A673 (cell line): ENCODE measurements around the gene TMEM248. TPM values are rescaled to one million over a fixed set of nuclear protein-coding genes. Genes with fewer than 3 reads are reported as not detected.
"Not testable (repeated sequence)": the region's sequence is repeated elsewhere in the genome, so short reads cannot be mapped to it uniquely, and the experiment has no call there.

ENCODE experiments used
- BruUV-seq: library from RNA; stranded (reverse); fragments of 400-500 nt; replicated peaks from 2 replicates; lab custom pipeline; 2021; lab: Mats Ljungman, UMichigan
- CTCF ChIA-PET: fragments of 300-600 bp; sonication (Branson Sonifier 250); formaldehyde crosslinking; loops from one replicate; lab custom pipeline; 2022; ENCODE audit warnings: antibody characterized with exemption; lab: Charles Lee
- POLR2A ChIA-PET: fragments of 300-600 bp; sonication (Branson Sonifier 250); formaldehyde crosslinking; loops from one replicate; lab custom pipeline; 2022; ENCODE audit warnings: antibody characterized with exemption; ENCODE audit not compliant: low non-redundant PET; lab: Charles Lee
- DNase-seq: peaks from one replicate; pipeline ENCODE4 v3.0.0-alpha.2; 2015; ENCODE audit warnings: low spot score
- H3K27ac ChIP-seq: fragments of 200-600 bp; sonication (generic); 2 replicates; pipeline ENCODE4 v1.5.1; 2016; ENCODE audit warnings: mixed run types, low read depth, mild to moderate bottlenecking, mixed read lengths, antibody characterized with exemption, low read length; ENCODE audit not compliant: poor library complexity, severe bottlenecking
- H3K27me3 ChIP-seq: fragments of 200-600 bp; sonication (generic); replicated peaks from 2 replicates; pipeline ENCODE4 v1.6.1; 2017; ENCODE audit warnings: mixed run types, low read depth, mild to moderate bottlenecking, mixed read lengths, antibody characterized with exemption, low read length; ENCODE audit not compliant: insufficient read depth, poor library complexity
- H3K36me3 ChIP-seq: fragments of 200-600 bp; sonication (generic); 2 replicates; pipeline ENCODE4 v1.6.1; 2016; ENCODE audit warnings: mixed run types, mild to moderate bottlenecking, mixed read lengths, antibody characterized with exemption, low read length; ENCODE audit not compliant: insufficient read depth, poor library complexity, severe bottlenecking
- H3K4me1 ChIP-seq: fragments of 200-600 bp; sonication (generic); 2 replicates; pipeline ENCODE4 v1.6.1; 2017; ENCODE audit warnings: mixed run types, mild to moderate bottlenecking, mixed read lengths, antibody characterized with exemption, low read length; ENCODE audit not compliant: insufficient read depth, poor library complexity, severe bottlenecking
- H3K4me3 ChIP-seq: fragments of 200-600 bp; sonication (generic); 2 replicates; pipeline ENCODE4 v1.5.1; 2016; ENCODE audit warnings: low read depth, mixed run types, mild to moderate bottlenecking, mixed read lengths, low read length; ENCODE audit not compliant: poor library complexity, severe bottlenecking
- H3K9me3 ChIP-seq: fragments of 200-600 bp; sonication (generic); 2 replicates; pipeline ENCODE4 v1.6.1; 2016; ENCODE audit warnings: mixed run types, low read depth, mild to moderate bottlenecking, mixed read lengths, antibody characterized with exemption, low read length; ENCODE audit not compliant: poor library complexity, severe bottlenecking
- EZH2 ChIP-seq: fragments of 200-600 bp; sonication (generic); IDR thresholded peaks from 2 replicates; pipeline ENCODE4 v1.6.1; 2017; ENCODE audit warnings: borderline replicate concordance, low read depth, mild to moderate bottlenecking, mixed read lengths, antibody characterized with exemption, low read length; ENCODE audit not compliant: poor library complexity, severe bottlenecking
- intact Hi-C: fragments of 100-400 bp; cut with micrococcal nuclease; formaldehyde crosslinking; loops from one replicate; pipeline ENCODE4 v1.10.0; 2022; ENCODE audit not compliant: unreplicated experiment
- total RNA-seq: library from RNA; stranded (reverse); gene quantifications from 2 replicates; pipeline ENCODE4 v1.2.3, GENCODE V29; 2021
- TF ChIP-seq, protein P1 (sequence below): fragments of 300-800, 200-600 bp; sonication (generic); conservative IDR thresholded peaks from 2 replicates; pipeline ENCODE4 v1.5.1; 2017; ENCODE audit warnings: low read depth, mild to moderate bottlenecking, antibody characterized with exemption, low read length, moderate library complexity, mixed read lengths

The TMEM248 gene
- total RNA-seq, 1 experiment from 2014 or later = 77.0 TPM

- POLR2A ChIA-PET, CTCF ChIA-PET, BruUV-seq, H3K9me3 ChIP-seq, H3K4me1 ChIP-seq, H3K27me3 ChIP-seq: not testable (repeated sequence)
- Histone ChIP-seq H3K27ac (peak within 1 kb of the TSS; percentile 71), H3K36me3 (peaks cover 16% of the 10 kb centered on the region), H3K4me3 (peak within 1 kb of the TSS; percentile 86)
- peak; percentile 98 for DNase-seq
- intact Hi-C loops = loop anchor here (5.0 to 10.0 kb wide), 2 partner anchors 152 to 964 kb away; no protein-coding TSS in a partner anchor
These were observed 75.6 kb downstream of the TMEM248 start, which contains the start of gene TYW1 for GRCh38 chr7:66996444-66997191. TYW1 (plus strand) TSS chr7:66996833; CDS start chr7:66996979, 146 bp downstream.

DNA sequence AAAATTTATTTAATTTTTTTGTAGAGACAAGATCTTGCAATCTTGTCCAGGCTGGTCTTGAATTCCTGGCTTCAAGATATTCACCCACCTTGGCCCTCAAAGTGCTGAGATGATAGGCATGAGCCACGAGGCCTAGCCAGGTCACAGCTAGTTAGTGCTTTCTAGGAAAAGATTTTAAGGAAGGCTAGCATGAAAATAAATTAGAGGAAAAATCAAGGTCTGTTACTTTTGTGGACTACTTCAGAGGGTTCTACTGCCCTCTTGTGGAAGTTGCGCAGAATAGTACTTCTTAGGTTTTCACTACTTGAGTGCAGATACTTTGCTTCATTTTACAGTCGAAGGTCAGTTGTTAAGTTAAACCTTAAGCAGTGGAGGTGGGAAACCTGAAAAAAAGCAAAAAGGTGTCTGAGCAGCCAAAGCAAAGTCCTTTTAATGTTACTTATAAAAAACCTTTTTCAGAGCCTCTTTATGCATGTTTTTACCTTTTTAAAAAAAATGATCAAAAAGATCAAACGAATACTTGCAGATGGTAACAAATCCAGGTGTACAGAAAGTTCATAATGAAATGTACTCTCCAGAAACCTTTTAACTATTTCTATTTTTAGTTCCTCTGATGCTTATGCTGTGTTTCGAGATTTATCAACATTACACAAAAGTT lies 79.7 kb downstream of the TMEM248 start:
- peak; percentile 49 for DNase-seq
- TF ChIP-seq, protein P1, sequence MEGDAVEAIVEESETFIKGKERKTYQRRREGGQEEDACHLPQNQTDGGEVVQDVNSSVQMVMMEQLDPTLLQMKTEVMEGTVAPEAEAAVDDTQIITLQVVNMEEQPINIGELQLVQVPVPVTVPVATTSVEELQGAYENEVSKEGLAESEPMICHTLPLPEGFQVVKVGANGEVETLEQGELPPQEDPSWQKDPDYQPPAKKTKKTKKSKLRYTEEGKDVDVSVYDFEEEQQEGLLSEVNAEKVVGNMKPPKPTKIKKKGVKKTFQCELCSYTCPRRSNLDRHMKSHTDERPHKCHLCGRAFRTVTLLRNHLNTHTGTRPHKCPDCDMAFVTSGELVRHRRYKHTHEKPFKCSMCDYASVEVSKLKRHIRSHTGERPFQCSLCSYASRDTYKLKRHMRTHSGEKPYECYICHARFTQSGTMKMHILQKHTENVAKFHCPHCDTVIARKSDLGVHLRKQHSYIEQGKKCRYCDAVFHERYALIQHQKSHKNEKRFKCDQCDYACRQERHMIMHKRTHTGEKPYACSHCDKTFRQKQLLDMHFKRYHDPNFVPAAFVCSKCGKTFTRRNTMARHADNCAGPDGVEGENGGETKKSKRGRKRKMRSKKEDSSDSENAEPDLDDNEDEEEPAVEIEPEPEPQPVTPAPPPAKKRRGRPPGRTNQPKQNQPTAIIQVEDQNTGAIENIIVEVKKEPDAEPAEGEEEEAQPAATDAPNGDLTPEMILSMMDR = peak; percentile 39; the same call in 1 of the 2 replicates
- POLR2A ChIA-PET, H3K27ac ChIP-seq, H3K9me3 ChIP-seq, H3K27me3 ChIP-seq, CTCF ChIA-PET, H3K36me3 ChIP-seq, H3K4me3 ChIP-seq, H3K4me1 ChIP-seq, BruUV-seq, intact Hi-C loops: not testable (repeated sequence)

DNA sequence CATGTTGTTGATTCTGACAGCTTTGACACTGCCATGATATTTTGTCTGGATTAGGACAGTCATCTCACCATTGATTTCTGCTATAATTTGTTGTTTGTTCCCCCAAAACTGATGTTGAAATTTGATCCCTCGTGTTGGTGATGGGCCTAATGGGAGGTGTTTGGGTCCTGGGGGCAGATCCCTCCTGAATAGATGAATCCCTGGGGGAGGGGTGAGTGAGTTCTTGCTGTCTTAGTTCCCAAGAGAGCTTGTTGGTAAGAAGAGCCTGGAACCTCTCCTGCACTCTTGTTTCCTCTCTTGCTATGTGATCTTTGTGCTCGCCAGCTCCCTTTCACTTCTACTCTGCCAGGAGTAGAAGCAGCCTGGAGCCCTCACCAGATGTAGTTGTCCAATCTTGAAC lies 83.1 kb downstream of the TMEM248 start:
- H3K27me3 ChIP-seq, H3K27ac ChIP-seq, H3K4me1 ChIP-seq, BruUV-seq, H3K9me3 ChIP-seq, DNase-seq, CTCF ChIA-PET, POLR2A ChIA-PET, H3K36me3 ChIP-seq, H3K4me3 ChIP-seq, intact Hi-C loops: not testable (repeated sequence)

DNA sequence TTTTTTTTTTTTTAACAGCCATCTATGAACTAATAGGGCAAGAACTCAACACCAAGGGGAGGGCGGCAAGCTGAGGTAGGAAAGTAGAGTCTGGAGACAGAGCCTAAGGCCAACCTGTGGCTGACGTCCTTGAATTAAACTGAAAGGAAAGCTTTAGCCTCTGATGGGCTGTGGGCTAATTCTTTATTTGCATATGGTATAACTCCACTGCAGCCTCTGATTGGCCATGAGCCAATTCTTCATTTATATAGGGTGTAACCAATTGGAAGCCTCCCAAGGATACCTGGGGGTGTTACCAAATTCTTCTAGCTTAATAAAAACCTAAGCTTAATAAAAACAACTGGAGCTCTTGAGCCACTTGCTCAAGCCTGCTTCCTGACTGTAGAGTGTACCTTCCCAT lies 85.9 kb downstream of the TMEM248 start:
- TF ChIP-seq, protein P1 = no peak
- no peak for TF ChIP-seq EZH2

More for the DNA sequence above, 85.9 kb downstream of the TMEM248 start:
- Histone ChIP-seq H3K36me3 (peaks cover 3% of the 10 kb centered on the region), H3K9me3 (no peaks in the 10 kb centered on the region), H3K27me3 (no peaks in the 10 kb centered on the region), H3K4me1 (no peaks in the 10 kb centered on the region), H3K4me3 (no peak overlapping the region), H3K27ac (no peak overlapping the region)
- DNase-seq = no peak
- intact Hi-C loops = no loop called here
- POLR2A ChIA-PET = no interaction called here
- no TSS peak for BruUV-seq
- CTCF ChIA-PET = no interaction called here
